ENCODE results near the gene C19orf12. TPM values are rescaled to one million over a fixed set of nuclear protein-coding genes. Genes with fewer than 3 reads are reported as not detected.

C19orf12 gene
- total and polyA plus RNA-seq, 7 donors: 37.5 to 142 (median 65.4) TPM

- TF ChIP-seq, protein P1, sequence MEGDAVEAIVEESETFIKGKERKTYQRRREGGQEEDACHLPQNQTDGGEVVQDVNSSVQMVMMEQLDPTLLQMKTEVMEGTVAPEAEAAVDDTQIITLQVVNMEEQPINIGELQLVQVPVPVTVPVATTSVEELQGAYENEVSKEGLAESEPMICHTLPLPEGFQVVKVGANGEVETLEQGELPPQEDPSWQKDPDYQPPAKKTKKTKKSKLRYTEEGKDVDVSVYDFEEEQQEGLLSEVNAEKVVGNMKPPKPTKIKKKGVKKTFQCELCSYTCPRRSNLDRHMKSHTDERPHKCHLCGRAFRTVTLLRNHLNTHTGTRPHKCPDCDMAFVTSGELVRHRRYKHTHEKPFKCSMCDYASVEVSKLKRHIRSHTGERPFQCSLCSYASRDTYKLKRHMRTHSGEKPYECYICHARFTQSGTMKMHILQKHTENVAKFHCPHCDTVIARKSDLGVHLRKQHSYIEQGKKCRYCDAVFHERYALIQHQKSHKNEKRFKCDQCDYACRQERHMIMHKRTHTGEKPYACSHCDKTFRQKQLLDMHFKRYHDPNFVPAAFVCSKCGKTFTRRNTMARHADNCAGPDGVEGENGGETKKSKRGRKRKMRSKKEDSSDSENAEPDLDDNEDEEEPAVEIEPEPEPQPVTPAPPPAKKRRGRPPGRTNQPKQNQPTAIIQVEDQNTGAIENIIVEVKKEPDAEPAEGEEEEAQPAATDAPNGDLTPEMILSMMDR (IDR thresholded peaks at IDR 0.05): no peak
These were observed 34.9 kb upstream of the C19orf12 start for GRCh38 chr19:29750001-29750400.

GRCh38 chr19:29748996-29749849 is 34.2 kb upstream of the C19orf12 start:
- DNase-seq: no peak
- WGBS, 3 donors: 76 to 80% (median 80%) methylated on average over 7 of the region's 7 CpGs
- H3K9me3 ChIP-seq: no peaks in the 10 kb centered on the region
- H3K27me3 ChIP-seq (ENCODE audit: insufficient read depth in 3 of 3, low read length in 2 of 3): peaks cover 0 to 15% (median 3%) of the 10 kb centered on the region in 3 donors
- intact Hi-C loops (cut with DNase I): no loop called here
- H3K4me3 ChIP-seq: no peak overlapping the region
- TF ChIP-seq, protein P1 (IDR thresholded peaks at IDR 0.05): no peak
- no peak for ATAC-seq
- no peaks in the 10 kb centered on the region for H3K4me1 ChIP-seq
- no peaks in the 10 kb centered on the region for H3K36me3 ChIP-seq (ENCODE audit: insufficient read depth in 1 of 2, low read depth in 1 of 2)
- no peak overlapping the region for H3K27ac ChIP-seq

More at GRCh38 chr19:29750001-29750400, 34.9 kb upstream of the C19orf12 start:
- ATAC-seq (no peak), DNase-seq (no peak)
- no peak overlapping the region for H3K4me3 ChIP-seq
- H3K4me1 ChIP-seq: no peaks in the 10 kb centered on the region
- no peak overlapping the region for H3K27ac ChIP-seq
- H3K9me3 ChIP-seq: no peaks in the 10 kb centered on the region
- 81 to 83% (median 81%) methylated on average over 5 of the region's 5 CpGs for WGBS, 3 donors
- H3K27me3 ChIP-seq (ENCODE audit: insufficient read depth in 3 of 3, low read length in 2 of 3): peaks cover 0 to 15% (median 3%) of the 10 kb centered on the region in 3 donors
- intact Hi-C loops (cut with DNase I): no loop called here
- no peaks in the 10 kb centered on the region for H3K36me3 ChIP-seq (ENCODE audit: insufficient read depth in 1 of 2, low read depth in 1 of 2)

- no peak overlapping the region for H3K4me3 ChIP-seq
- ATAC-seq: no peak
- TF ChIP-seq, protein P1 (IDR thresholded peaks at IDR 0.05): no peak
- H3K9me3 ChIP-seq: no peaks in the 10 kb centered on the region
- peaks cover 0 to 5% (median 0%) of the 10 kb centered on the region in 3 donors for H3K27me3 ChIP-seq (ENCODE audit: insufficient read depth in 3 of 3, low read length in 2 of 3)
- no peaks in the 10 kb centered on the region for H3K36me3 ChIP-seq (ENCODE audit: insufficient read depth in 1 of 2, low read depth in 1 of 2)
- no peak overlapping the region for H3K27ac ChIP-seq
- intact Hi-C loops (cut with DNase I): no loop called here
- 66 to 71% (median 71%) methylated on average over 6 of the region's 6 CpGs for WGBS, 3 donors
- no peaks in the 10 kb centered on the region for H3K4me1 ChIP-seq
- DNase-seq: no peak
These were observed 30.2 kb upstream of the C19orf12 start for GRCh38 chr19:29745253-29745652.

DNA sequence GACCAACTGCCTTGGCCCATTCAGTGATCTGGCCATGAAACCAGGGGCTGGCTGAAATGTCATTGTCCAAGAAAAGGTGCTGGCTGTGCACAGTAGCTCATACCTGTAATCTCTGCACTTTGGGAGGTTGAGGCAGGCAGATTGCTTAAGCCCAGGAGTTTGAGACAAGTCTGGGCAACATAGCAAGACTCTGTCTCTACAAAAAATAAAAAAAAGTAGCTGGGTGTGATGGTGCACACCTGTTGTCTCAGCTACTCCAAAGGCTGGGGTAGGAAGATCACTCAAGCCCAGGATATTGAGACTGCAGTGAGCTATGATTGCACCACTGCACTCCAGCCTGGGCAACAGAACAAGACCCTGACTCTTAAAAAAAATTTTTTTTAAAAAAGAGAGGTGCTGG is 28.6 kb upstream of the C19orf12 start:
- Histone ChIP-seq H3K27me3 (ENCODE audit: insufficient read depth in 3 of 3, low read length in 2 of 3) (peaks cover 0 to 5% (median 0%) of the 10 kb centered on the region in 3 donors), H3K36me3 (ENCODE audit: insufficient read depth in 1 of 2, low read depth in 1 of 2) (no peaks in the 10 kb centered on the region), H3K27ac (no peak overlapping the region), H3K9me3 (no peaks in the 10 kb centered on the region), H3K4me1 (no peaks in the 10 kb centered on the region), H3K4me3 (no peak overlapping the region)
- DNase-seq: no peak
- intact Hi-C loops (cut with DNase I): no loop called here
- ATAC-seq: no peak
- TF ChIP-seq, protein P1 (IDR thresholded peaks at IDR 0.05): no peak

Measured in psoas muscle (tissue), 8 donors.